K562 (cell line): Measurements from ENCODE around the gene TTL. TPM values are rescaled to one million over a fixed set of nuclear protein-coding genes. Genes with fewer than 3 reads are reported as not detected.
A peak's percentile ranks its signal among the peaks of the same experiment; 100 is the strongest.

Source experiments
- ARID3B ChIP-seq: fragments of 250-450 bp; sonication (Bioruptor Pico); IDR thresholded peaks from 2 replicates; pipeline ENCODE4 v1.4.0; 2020; ENCODE audit warnings: borderline replicate concordance
- CHD4 ChIP-seq: fragments of 200-600 bp; sonication (generic); IDR thresholded peaks from 3 replicates; pipeline ENCODE4 v1.6.1; 2012; ENCODE audit warnings: low read depth, mild to moderate bottlenecking, mixed read lengths, low read length, inconsistent platforms; ENCODE audit not compliant: insufficient read depth, insufficient replicate concordance, poor library complexity, severe bottlenecking
- FOXP1 ChIP-seq: sonication (generic); formaldehyde crosslinking; IDR thresholded peaks from 2 replicates; pipeline ENCODE4 v1.8.0; 2022; ENCODE audit warnings: mild to moderate bottlenecking, missing genetic modification reagents
- RERE ChIP-seq: sonication (generic); formaldehyde crosslinking; IDR thresholded peaks from 2 replicates; pipeline ENCODE4 v1.8.0; 2023; ENCODE audit warnings: missing genetic modification reagents, mild to moderate bottlenecking, borderline replicate concordance
- RREB1 ChIP-seq: fragments of 250-450 bp; sonication (Bioruptor Pico); IDR thresholded peaks from 2 replicates; pipeline ENCODE4 v1.4.0; 2020
- THRAP3 ChIP-seq: fragments of 450-650 bp; IDR thresholded peaks from 2 replicates; pipeline ENCODE4 v1.6.1; 2016; ENCODE audit warnings: mild to moderate bottlenecking, inconsistent platforms, borderline replicate concordance
- ZBTB12 ChIP-seq: fragments of 250-450 bp; sonication (Bioruptor Pico); IDR thresholded peaks from 2 replicates; pipeline ENCODE4 v1.4.0; 2020
- polyA plus RNA-seq, 8 experiments: library from polyadenylated mRNA; depleted of rRNA in 4 of 8; stranded (reverse) in 5 of 8; unstranded in 3 of 8; fragments of >200 nt; fragmentation: Nextera tagmentation in 2 of 8; fragmentation: Illumina TruSeq in 1 of 8; extraction: Ambion mirVana in 2 of 8; extraction: Trizol in 1 of 8; gene quantifications; 2 replicates each; pipeline versions ENCODE4 v1.2.1 to v1.2.3, GENCODE V29; 2011 to 2014; ENCODE audit warnings: inconsistent platforms in 1 of 8, missing spikeins in 1 of 8
- total RNA-seq, 7 experiments: library from RNA; depleted of rRNA in 6 of 7; stranded (reverse); fragments of >200 nt in 6 of 7; fragmentation: Illumina TruSeq in 2 of 7; extraction: Trizol in 2 of 7; gene quantifications; 2 replicates each; pipeline versions ENCODE4 v1.2.1 to v1.2.3, GENCODE V29; 2011 to 2021; ENCODE audit warnings: low replicate concordance in 1 of 7

The TTL gene
- total and polyA plus RNA-seq, 9 of the 15 experiments (the other 6 are each of a cell fraction or from before 2014, with no cell fraction given): 9.4 to 54.4 (median 34.9) TPM

- TF ChIP-seq ARID3B: no peak
- TF ChIP-seq RERE (CRISPR knock-in tag): no peak
- peak; percentile 25; the same call in 1 of the 2 replicates for TF ChIP-seq FOXP1 (CRISPR knock-in tag)
- TF ChIP-seq ZBTB12 (CRISPR knock-in tag): peak; percentile 45; the same call in 1 of the 2 replicates
- TF ChIP-seq THRAP3: no peak
- TF ChIP-seq RREB1: no peak
- no peak for TF ChIP-seq CHD4
Measured at GRCh38 chr2:112584134-112584890, 102.4 kb downstream of the TTL start, which contains the start of gene CHCHD5 (continued).
